ENCODE data around the gene FOXP1.

FOXP1 gene

DNA sequence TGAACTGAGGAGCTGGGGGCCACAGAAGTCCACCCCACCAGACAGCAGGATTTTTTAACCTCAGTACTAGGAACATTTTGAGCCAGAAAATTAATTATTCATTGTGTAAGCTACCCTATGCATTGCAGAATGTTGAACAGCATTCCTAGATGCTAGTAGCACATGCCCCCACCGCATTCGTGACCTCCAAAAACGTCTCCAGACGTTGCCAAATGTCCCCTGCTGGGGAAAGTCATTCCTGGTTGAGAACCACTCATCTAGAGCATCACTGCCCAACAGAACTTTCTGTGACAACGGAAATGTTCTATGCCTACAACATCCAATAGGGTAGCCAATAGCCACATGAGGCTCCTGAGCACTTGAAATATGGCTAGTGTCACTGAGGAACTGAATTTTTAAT is 333.5 kb downstream of the FOXP1 start:
- DNase-seq, result no peak

DNA sequence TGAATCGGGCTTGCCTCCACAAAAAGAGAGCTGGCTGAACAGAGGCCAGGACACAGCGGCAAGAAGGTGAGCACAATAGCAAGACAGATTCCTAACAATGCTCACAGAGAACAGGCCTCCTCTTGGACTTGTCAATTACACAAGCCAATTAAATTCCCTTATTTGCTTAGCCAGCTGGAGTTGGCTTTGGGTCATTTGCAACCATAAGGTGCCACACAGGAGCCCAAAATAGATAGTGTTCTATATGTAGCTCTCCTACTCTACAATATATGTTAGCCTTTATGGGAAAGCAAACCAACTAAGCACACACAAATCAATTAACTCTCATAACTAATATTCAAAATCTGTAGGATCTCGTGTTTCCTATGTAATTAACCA is 335.6 kb downstream of the FOXP1 start:
- no peak for DNase-seq

DNA sequence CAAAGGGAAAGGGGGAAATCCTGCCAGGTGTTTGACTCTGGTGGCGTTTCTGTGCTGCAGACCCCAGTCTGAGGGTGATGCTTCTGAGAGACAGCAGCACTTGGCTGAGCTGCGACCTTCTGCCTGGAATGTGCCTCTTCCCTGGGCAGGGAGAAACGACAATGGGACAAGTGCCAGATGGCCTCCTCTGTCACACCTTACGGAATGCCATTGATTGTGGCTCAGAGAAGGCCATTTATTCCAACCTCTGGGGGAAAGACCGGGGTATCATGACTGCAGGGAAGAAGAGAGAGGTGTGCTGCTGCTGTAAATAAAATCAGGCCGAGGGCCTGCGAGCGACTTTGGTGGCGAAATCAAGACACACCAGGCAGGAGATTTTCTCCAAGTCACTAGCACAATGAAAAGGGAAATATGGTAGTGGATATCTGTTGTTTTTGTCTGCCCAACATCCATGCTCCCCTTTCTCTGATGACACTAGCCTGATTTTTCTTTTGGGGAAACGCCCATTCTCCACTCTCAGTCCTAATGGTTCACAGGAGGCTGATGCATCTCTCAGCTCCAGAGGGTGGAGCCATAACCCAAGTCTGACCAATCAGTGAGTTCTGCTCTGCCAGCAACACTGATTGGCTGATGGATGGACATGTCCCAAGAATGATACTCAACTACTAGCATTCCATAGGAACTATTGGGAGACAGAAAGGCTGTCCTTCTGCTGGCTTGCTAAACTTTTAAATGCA is 336.1 kb downstream of the FOXP1 start:
- DNase-seq, result no peak

DNA sequence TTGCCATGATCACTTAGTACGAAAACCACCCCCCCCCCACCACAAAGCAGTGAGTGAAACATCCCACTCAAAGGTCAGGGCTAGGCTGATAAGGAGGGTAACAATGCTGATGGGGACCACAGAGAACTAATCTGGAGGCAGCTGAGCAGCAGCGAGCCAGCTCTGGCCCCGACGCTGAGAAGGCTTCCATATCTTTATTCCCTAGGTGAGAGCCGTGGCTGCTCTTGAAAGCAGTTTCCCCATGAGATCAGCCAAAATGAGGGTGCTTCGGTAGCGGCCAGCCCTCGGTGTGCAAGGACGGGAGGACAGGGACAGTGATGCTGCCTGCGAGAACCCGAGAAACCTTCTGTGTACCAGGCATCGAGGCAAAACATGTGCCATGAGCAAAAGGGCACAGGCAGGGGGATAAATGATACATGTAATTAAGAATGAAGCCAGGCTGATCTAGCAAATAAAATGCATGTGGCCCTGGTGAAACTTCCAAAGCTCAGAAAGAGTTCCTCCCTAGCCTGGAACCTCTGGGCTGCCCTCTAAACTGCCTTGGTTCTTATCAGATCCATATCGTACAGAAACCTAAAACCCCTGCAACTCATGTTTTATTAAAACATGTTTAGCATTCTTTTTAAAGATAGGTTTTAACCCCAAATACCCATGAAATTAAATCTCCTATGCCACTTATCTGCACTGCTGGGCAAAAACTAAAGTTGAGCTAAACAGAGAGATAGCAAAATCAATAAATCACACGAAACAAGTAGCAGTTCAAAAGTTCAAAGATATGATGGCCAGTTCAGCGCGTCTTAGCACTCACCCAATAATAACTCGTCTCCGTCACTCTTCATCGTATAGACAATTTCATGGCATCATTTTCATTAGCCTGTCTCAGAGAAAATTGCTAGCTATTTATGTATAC is 337.3 kb downstream of the FOXP1 start:
- DNase-seq, result peak; percentile 14

DNA sequence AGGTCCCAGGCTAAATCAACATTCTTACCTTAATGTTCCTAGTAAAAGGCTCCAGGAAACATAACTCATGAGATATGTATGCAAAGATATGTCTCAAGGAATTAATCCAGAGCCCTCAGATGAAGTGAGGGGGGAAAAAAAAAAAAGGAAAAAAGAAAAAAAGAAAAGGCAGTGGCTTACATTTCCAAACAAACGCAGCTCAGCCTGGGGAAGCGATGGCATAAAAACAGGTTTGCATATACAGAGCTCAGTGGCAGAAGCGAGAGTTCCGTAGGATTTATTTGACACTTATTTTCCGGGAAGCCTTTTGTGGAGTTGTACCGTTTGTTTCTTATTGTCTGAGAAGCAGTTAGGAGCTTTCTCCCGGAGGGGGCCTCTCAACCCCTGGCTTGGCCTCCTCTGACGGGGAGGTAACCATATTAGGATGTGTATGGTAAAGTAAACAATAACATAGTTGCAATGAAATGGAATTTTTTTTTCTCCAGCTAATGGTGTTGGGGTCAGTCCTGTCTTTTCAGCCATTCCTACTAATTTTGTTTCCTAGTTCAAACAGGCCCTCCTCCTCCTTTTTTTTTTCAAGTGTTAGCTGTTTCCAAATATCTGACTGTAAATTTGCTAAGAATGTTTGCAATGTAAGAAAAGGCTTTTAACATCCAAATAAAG is 338.6 kb downstream of the FOXP1 start:
- no peak for DNase-seq

DNA sequence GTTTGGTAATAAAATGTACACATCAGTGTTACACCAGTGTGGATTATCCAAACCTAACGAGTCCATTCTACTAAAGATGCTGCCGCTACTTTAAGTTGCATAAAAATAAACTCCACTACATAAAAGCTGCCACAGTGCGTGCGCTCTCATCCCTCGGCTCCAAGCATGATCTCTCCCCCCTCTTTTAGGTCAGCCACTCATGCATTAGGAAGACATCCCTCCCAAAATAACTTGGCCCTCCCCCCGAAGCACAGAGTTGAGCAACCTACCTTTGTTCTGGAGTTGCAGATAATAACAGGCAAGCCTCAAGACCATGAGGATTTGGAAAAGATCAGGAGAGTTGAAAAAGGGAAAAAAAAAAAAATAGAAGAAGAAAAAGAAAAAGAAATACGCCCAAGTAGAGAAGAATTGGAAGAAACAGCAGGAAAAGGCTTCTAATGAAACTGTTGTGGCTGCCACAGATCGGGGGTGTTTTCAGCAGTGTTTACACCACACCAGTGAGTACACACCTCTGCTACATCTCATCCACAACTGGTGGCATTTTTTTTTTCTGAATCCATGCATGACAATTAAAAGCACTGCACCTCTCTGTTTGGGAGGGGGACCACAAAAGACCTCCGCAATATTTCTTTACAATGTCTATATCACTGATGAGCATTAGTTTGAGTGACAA is 339.2 kb downstream of the FOXP1 start:
- DNase-seq, result no peak

DNA sequence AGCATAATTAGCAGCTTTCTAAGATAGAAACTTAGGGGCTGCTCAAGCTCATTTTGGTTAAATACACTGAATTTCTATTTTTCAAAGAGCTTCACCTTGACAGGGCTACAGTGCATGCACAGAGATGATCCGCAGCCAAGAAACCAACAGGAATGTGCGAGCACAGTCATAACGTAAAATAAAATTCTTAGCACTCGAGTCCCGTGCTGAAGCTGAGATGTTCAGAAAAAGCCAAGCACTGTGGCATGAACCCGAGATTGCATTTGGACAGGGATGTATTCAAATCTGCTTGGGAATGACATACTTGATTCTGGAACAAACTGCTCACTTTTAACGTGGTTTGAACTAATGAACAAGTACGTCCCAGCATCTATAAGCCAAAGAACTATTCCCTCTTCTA is 340.3 kb downstream of the FOXP1 start:
- no peak for DNase-seq

DNA sequence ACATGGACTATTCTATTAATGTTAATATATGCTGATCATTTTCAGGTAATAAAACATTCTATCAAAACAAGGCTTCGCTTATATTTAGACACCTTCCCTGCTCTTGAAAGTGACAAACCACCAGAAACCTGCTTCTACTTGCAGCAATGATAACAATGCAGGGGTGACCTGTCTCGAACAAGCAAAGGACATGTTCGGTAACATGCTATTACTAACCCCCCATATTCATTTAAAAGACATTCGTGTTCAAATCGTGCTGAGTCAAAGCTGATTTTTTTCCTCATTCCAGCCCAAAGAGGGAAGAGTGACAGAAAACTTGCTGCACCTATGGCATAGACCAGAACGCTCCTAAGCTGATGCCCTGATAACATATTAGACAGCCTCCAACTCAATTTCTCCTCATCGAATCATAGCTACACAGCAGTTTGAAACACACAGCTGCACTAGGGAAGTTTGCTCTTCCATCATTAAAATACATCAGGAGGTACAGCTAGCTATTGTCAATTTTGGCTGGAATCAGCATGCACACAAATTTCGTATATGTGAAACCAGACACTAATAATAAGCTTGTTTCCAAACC is 341.5 kb downstream of the FOXP1 start:
- no peak for DNase-seq

DNA sequence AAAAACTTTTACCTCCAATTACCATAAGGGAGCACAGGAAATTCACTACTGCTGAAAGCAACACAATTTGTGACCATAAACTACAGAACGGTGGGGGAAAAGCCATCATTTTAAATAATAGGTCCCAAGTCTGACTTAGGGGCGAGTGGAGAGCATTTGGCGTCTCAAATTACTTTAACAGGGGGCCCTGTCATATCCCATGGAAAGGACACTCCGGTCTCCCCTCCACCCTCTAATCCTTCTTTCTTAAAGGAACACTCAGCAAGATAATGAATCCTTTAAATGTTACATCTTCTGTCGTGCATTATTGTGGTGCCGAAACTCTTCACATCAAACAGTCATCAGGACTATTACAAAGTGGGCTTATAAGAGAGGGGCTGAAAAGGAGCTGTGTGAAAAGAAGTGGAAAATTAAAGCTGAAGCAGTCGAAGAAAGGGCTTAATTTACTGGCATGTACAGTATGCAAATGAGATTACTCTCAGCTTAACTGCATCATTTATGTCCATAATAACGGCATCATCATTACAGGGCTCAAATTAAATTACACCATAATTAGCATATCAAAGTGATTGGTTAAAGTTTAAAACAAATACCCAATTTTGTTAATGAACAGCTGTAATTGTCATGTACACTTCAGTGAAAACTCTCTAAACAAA is 342.2 kb downstream of the FOXP1 start:
- no peak for DNase-seq

DNA sequence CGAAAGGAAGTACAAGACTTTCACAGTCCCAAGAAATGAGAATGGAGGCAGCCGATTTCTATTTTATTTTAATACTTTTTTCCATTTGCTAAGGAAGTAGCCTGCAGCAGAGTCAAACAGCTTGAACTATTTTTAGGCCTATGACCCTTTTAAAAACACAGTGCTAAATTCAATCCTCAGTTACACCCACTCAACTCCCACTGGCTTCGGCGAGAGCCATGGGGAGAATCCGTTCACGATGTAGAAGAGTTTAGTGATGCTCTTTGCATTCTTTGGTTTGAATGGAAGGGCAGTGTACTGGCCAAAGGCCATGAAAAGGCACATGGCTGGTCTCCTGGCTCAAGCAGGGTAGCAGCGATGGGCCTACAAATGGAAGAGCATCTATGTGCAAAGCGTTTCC is 343.5 kb downstream of the FOXP1 start:
- no peak for DNase-seq

DNA sequence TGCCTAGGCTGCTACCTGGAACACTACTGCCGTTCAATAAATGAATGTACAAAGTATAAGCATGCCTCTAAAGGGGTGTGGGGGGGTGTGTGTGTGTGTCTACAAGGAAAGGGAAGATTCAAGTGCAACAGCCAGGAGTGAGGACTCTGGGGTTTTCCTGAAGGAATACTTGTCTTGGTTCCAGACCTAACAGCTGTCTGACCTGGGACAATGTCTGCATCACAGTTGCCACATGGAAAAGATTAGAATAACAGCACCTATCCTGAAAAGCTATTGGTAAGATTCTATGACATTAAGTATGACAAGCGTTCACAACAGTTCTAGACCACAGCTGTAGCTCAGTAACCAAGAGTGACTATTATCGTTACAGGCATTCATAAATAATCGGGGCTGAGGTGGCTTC is 345.2 kb downstream of the FOXP1 start:
- DNase-seq, result no peak

DNA sequence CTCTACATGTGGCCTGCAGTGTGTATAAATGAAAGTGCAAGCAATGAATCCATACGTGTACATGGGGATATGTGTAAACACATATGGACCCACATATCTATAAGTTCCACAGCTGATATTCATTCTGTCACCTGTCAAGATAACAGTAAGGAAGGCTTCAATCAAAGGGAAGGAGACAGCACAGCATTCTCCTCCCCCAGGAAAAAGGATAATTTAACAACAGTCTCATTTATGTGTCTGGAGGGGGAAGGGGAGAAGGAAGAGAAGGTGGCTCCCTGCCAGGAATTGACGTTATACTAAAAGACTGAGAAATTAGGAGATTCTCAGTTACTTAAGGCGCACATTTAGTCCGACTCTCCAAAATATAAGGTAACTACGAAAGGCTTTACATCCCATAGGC is 345.9 kb downstream of the FOXP1 start:
- no peak for DNase-seq

DNA sequence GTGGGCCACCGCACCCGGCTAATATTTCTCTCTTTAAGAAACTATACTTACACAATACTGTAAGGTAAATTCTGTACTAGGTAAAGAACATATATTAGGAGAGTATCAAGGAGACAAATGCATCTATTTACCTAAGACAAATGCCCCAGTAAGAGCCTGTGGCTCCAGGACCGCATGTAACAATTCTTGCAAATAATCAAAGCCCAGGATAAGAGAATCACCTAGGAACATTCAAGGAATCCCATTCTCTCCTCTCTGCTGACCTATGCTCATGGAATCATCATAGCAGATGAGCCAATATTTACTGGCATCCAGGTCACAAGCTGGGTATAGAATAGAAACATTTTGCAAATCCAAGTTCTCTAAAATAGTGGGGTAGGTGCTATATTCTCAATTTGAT is 347.7 kb downstream of the FOXP1 start:
- DNase-seq, result no peak

DNA sequence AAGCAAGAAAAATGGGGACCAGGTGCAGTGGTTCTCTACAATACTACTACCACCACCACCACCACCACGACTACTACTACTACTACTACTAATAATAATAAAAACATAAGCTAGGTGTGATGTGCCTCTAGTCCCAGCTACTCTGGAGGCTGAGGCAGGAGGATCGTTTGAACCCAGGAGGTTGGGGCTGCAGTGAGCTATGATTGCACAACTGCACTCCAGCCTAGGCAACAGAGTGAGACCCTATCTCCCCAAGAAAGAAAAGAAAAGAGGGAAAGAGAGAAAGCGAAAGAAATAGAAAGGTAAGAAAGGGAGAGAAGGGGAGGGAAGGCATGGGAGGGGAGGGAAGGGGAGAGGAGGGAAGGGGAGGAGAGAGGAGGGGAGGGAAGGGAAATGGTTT is 350.6 kb downstream of the FOXP1 start:
- no peak for DNase-seq

DNA sequence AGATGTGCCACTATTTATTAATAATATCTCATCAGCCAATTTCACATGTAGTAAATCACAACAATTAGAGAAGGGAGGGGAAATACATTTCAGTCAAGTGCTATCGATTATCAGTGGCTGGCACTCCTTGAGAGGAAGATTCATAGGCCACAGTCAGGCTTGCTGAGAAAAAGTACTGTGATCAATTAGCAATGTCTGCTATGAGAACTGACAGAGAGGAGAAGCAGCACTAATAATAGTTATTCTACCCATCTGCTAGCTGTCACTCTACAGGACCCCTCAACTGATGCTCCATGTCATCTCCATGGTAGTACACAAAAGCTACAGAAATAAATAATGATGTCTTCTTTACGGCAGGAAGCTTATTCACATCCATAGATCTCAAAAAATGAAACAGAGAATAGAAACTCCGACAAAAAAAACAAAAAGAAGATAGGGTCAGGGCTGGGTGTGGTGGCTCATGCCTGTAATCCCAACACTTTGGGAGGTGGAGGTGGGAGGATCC is 351.3 kb downstream of the FOXP1 start:
- no peak for DNase-seq

DNA sequence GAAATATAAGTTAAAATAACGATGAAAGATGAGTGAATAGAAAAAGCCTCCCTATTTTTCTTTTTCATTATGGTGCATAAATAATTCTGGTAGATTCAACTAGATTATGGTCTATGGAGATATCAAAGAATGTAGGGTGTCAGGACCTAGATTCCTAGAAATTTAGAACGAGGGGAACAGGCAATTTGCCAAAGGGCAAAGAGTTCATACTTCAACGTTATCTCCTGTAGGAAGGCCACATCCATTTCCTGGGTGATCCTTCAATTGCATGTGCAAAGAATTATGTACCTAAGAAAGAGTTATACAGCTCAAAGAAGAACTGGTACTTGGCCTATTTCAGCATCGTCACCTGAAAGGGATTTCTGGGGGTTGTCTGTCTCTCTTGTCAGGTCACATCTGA is 351.8 kb downstream of the FOXP1 start:
- DNase-seq, result no peak

DNA sequence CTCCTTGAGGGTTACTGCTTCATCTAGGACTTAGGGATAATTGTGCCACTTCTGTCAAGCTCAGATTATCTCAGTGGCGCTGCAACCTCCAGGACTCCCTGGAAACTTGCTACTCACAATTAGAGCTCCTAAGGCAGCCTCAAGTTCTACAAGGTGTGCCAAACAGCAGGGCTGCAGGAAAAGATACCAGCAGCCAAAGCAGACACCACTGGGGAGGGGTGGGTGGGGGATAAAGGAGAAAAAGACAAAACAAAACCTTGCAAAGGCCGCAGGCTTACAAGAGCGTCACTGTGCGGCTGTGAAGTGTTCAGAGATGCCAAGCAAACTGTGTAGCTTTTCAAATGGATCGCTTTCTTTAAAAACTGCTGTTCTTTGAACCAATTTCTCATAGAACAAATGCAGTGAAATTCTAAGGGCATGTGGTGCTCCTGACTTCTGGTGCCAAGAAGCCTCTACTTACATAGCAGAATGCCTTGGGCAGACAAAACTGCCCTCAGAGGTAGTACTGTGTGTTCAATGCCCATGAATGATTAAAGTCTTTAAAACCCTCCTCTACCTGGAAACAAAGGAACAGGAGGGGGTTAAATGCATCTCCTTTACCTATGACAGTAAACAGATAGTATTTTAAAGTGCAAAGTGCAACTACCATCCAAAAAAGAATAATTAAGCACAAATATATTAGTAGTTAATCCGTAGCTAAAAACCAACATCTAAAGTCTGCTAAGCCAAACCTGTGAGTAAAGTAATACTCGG is 353.4 kb downstream of the FOXP1 start:
- no peak for DNase-seq

DNA sequence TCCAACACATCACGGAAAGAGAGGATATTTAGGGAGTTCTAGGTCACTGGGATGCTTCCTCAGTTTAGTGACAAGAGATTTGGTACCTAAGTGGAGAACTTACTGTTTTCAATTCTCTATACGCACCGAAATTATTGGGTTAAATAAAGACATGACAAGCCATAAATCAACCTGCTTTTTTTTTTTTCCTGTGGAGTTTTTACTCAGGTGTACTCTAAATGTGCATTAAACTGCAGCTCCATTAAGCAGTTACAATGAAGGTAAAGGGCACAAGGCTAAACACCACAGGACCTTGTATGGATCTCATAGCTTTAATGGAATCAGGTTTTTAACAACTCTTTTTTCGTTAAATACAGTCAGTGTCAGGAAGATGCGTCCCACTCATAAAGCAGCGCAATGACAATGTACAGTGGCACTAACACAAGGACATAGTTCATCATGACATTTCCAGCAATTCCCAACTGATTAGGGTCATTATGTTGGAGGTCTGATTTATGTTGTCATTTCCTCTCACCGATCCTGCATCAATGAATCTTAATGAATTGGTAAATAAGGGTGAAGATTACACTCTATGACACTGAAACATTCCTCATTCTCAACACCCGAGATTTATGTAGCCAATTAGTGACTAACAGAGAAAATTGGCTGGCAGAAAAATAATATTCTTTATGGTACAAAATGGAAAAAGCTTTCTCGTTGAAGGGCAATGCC is 355.2 kb downstream of the FOXP1 start:
- no peak for DNase-seq

DNA sequence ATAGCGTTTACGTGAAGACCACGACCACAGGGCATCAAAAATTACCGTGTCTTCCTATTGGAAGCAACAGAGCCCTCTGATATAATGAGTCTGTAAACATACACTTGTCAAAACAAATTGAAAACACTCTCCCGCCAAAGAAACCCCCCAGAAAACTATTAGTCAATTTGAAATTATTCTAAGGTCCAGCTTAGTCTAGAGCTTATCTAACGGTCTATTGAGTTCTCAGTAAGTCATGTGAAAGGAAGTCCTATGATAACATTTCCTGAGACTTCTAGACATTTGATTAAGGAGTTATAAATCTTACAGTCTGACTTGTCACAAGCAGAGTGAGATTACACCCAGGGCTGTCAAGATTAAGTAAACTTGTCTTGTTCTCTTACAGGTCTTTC is 356.3 kb downstream of the FOXP1 start:
- DNase-seq, result no peak

DNA sequence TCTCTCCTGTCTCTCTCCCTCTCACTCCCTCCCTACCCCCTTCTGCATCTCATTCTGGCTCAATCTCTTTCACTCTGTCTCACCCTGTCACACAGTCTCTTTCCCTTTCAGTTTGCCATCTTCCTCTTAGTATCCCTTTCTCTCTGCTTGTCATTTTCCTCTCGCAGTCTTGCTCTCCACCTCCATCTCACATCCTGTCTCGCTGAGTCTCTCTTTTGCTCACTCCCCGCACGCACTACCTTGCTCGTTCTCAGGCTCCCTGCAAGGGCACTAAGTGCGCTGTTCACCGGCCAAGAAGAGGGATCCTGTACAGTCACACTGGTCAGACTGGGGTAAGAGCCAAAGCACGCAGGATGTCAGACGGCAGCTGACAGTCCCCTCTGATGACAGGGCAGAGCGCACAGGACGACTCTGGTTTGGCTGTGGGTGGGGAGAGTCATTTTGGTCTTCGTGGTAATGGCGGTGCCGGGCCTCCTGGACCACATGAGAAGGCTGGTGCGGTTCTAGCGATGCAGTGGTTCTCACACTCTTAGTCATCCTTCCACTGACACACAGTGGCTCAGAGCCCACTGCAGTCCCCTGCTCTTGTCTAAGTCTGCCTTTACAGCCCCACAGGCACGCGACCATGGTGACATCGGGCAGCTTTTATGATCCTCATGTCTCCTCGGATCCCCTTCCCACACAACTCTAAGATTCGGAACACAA is 356.8 kb downstream of the FOXP1 start:
- no peak for DNase-seq

All from NCI-H1092 treated with DMSO at 0.1 percent for 48 hours (cell line).